ENCODE data around the gene LHFPL6. TPM values are rescaled to one million over a fixed set of nuclear protein-coding genes. Genes with fewer than 3 reads are reported as not detected.

The LHFPL6 gene
- total RNA-seq, 1 donor from 2014 or later: 37.7 TPM

DNA sequence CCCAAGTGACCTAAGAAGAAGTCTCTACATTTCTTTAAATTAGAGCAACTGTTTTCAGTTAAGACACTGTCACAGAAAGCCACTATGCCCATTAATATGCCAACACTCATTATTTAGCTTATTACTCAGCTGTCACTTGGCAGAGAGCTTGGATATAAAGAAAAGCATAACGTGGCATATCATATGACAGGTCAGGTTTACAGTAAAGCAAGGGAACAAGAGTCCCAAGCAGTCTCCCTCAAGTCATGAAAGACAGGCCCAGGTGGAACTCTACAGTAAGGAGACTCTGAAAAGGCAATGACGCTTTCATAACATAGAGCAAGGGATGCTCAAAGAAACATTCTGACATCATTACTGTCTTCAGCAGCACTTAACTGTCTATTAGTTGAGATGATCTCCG, 6.3 kb downstream of the LHFPL6 start:
- no peak for DNase-seq (ENCODE audit: low read depth, low spot score)
- H3K27me3 Mint-ChIP-seq (ENCODE audit: low read depth): no peaks in the 10 kb centered on the region
- H3K4me1 Mint-ChIP-seq: peaks cover 40% of the 10 kb centered on the region
- H3K27ac Mint-ChIP-seq (ENCODE audit: unreplicated experiment): no peak overlapping the region
- TF ChIP-seq CTCF (conservative IDR thresholded peaks at IDR 0.05): no peak
- H3K4me3 Mint-ChIP-seq: no peak overlapping the region
- H3K36me3 Mint-ChIP-seq (ENCODE audit: low read depth): peaks cover 27% of the 10 kb centered on the region
- H3K9me3 Mint-ChIP-seq: peaks cover 6% of the 10 kb centered on the region

- H3K4me3 Mint-ChIP-seq: no peak overlapping the region
- no peak overlapping the region for H3K27ac Mint-ChIP-seq (ENCODE audit: unreplicated experiment)
- no peak for DNase-seq (ENCODE audit: low read depth, low spot score)
- peaks cover 27% of the 10 kb centered on the region for H3K36me3 Mint-ChIP-seq (ENCODE audit: low read depth)
- peaks cover 35% of the 10 kb centered on the region for H3K4me1 Mint-ChIP-seq
- peaks cover 6% of the 10 kb centered on the region for H3K9me3 Mint-ChIP-seq
- TF ChIP-seq CTCF (conservative IDR thresholded peaks at IDR 0.05): no peak
- H3K27me3 Mint-ChIP-seq (ENCODE audit: low read depth): no peaks in the 10 kb centered on the region
Observed at GRCh38 chr13:39596176-39596575, 6.8 kb downstream of the LHFPL6 start.

DNA sequence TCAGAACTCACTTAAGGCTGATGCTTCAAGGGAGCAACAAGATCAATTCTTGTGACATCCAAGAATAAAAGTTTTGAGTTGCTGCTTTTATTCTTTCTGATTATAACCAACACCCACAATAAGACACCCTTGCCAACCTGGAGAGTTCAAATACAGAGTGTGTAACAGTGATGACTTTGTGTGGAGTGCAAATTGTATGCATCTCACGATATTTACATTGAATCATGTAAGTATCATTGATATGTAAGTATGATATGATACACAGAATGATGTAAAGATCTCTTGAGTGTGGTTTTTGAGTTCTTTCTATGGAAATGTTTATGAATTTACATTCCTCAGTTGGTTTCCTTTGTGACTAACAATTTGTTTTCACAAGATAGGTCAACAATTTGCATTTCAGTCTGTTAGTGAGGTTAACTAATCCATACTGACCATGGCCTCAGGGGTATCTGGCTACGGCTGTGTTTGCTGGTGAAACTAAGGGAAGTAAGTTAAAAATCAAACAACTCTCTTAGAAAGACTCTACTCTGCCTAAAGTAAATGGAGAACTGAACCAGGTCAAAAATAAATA, 12.4 kb downstream of the LHFPL6 start:
- no peak overlapping the region for H3K4me3 Mint-ChIP-seq
- H3K9me3 Mint-ChIP-seq: peaks cover 3% of the 10 kb centered on the region
- peaks cover 18% of the 10 kb centered on the region for H3K36me3 Mint-ChIP-seq (ENCODE audit: low read depth)
- no peak for DNase-seq (ENCODE audit: low read depth, low spot score)
- H3K27ac Mint-ChIP-seq (ENCODE audit: unreplicated experiment): no peak overlapping the region
- H3K27me3 Mint-ChIP-seq (ENCODE audit: low read depth): no peaks in the 10 kb centered on the region
- no peak for TF ChIP-seq CTCF (conservative IDR thresholded peaks at IDR 0.05)
- H3K4me1 Mint-ChIP-seq: peaks cover 7% of the 10 kb centered on the region

- no peak for DNase-seq (ENCODE audit: low read depth, low spot score)
- no peaks in the 10 kb centered on the region for H3K9me3 Mint-ChIP-seq
- peaks cover 8% of the 10 kb centered on the region for H3K36me3 Mint-ChIP-seq (ENCODE audit: low read depth)
- peaks cover 18% of the 10 kb centered on the region for H3K4me1 Mint-ChIP-seq
- no peaks in the 10 kb centered on the region for H3K27me3 Mint-ChIP-seq (ENCODE audit: low read depth)
- no peak for TF ChIP-seq CTCF (conservative IDR thresholded peaks at IDR 0.05)
- H3K4me3 Mint-ChIP-seq: no peak overlapping the region
- H3K27ac Mint-ChIP-seq (ENCODE audit: unreplicated experiment): no peak overlapping the region
Observed at GRCh38 chr13:39588384-39588783, 14.6 kb downstream of the LHFPL6 start.

- Mint-ChIP-seq H3K4me1 (peaks cover 18% of the 10 kb centered on the region), H3K27me3 (ENCODE audit: low read depth) (no peaks in the 10 kb centered on the region), H3K4me3 (no peak overlapping the region), H3K36me3 (ENCODE audit: low read depth) (peaks cover 8% of the 10 kb centered on the region), H3K27ac (ENCODE audit: unreplicated experiment) (no peak overlapping the region), H3K9me3 (no peaks in the 10 kb centered on the region)
- DNase-seq (ENCODE audit: low read depth, low spot score): no peak
- TF ChIP-seq CTCF (conservative IDR thresholded peaks at IDR 0.05): no peak
Observed at GRCh38 chr13:39587939-39588338, 15.1 kb downstream of the LHFPL6 start.

Data from neural crest cell (in vitro differentiated cells).